Mesenteric fat pad (tissue), 1 donor: ENCODE data around the gene FIBP. TPM values are rescaled to one million over a fixed set of nuclear protein-coding genes. Genes with fewer than 3 reads are reported as not detected.

ENCODE experiments used
- DNase-seq: peaks from one replicate; pipeline ENCODE4 v3.0.0-alpha.2; 2020; ENCODE audit warnings: low spot score
- total RNA-seq: library from RNA; stranded (reverse); fragmentation: NEBNext Ultra II Directional; extraction: Animal tissue kit (Norgen Biotek cat#: 25700); gene quantifications from one replicate; pipeline ENCODE4 v1.2.1, GENCODE V29; 2021
- donor health status: DM: yes; HTN: yes; CAD: no.

FIBP gene
- total RNA-seq, 1 donor from 2014 or later: 46.5 TPM

DNA sequence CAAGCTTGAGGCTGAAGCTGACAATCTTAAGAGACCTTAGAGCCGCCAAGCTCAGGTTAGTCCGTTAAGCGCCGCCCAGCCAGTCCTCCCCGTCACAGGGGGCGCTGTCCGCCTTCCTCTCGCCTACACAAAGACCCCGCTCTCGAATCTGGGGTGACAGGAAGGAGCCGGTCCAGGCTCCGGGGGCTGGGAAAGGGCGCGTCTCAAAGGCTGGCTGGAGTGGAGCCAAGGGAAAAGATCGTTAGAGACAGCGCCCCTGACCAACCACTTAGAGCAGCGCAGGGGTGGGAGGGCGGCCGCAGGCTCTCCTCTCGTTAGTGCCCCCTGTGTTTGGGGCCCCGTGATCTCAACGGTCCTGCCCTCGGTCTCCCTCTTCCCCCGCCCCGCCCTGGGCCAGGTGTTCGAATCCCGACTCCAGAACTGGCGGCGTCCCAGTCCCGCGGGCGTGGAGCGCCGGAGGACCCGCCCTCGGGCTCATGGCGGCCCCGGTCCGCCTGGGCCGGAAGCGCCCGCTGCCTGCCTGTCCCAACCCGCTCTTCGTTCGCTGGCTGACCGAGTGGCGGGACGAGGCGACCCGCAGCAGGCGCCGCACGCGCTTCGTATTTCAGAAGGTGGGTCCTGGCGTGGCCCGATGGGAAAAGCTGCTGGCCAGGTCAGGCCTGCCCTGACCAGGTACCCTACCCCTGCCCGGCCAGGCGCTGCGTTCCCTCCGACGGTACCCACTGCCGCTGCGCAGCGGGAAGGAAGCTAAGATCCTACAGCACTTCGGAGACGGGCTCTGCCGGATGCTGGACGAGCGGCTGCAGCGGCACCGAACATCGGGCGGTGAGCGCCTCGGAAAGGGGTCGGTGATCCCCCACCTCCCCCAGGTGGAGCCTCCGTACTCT, 27.8 kb downstream of the FIBP start, which contains the start of gene MUS81:
TSS of gene MUS81 (plus strand) at position 156 of the 887 bp plus-strand sequence. CDS start at position 477, 321 bp downstream.
- peak; percentile 98 for DNase-seq

DNA sequence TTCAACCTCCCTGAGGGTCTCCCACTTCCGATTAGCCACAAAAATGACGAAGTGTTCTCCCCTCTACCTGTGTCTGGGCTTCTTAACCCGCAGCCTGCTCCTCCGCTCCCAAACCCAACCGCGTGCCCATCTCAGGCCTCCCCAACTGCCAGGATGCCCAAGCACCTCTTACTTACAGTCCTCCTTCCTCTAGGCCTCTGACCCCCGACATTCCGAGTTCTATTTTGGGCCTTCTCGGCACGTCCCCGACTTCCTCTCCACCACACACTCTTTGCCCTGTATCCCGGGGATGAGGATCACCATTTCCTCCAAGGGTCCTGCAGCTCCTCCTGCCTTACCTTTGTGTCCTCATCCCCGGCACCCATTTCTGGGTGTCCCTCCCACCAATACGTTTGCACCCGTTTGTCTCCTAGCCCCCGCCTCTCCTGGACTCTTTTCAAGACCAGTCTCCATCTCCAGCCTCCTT, 28.4 kb downstream of the FIBP start:
- DNase-seq: no peak

DNA sequence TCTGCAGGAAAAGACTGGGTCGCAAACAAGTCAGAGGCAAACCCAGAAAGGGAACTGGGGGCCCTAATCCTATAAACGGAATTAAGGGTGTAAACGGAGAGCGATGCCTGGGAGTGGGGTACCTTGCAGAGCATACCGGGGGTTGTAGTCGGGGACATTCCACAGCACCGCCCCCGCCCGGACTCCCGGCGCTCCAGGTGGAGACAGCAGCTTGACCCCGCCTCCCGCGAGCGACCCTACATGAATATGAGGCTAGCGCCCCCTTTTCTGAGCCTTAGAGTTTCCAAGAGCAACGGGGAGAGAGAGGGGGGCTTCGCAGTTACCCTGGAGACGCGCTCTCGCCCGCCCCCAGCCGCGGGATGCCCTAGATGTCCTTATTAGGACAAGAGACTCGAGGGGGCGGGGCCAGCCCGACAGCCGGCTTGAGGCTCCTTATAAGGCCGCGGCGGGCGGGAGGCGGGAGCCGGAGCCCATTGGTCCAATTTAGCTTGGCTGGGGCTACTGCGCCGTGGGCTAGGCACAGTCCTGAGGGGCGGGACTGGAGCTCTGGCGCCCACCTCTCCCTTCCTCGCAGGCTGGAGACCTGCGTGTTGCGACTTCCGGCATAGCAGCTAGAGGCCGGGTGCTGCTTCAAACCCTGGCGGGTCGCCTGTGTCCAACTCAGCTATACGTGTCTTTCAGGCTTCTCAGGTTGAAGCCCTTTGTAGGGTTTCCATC, 29.0 kb downstream of the FIBP start:
- peak; percentile 99 for DNase-seq

DNA sequence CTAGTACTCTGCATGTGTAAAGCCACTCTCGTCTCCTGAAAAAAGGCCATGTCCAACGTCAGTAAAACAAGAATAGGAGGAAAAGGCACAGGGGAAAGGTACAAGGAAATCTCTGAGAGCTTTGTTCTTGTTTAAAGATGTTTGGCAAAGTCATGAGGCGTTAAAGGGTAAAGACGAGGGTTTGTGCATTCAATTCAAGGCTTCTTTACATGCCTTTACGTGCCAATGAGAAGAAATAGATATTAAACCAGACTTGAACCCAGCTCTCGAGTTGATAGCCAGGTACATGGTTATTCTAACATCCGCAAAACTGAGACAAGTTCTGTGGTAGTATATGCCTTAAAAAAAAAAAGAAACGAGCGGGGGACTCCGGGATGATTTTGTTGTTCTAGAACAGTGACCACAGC, 29.6 kb downstream of the FIBP start:
- DNase-seq: no peak

DNA sequence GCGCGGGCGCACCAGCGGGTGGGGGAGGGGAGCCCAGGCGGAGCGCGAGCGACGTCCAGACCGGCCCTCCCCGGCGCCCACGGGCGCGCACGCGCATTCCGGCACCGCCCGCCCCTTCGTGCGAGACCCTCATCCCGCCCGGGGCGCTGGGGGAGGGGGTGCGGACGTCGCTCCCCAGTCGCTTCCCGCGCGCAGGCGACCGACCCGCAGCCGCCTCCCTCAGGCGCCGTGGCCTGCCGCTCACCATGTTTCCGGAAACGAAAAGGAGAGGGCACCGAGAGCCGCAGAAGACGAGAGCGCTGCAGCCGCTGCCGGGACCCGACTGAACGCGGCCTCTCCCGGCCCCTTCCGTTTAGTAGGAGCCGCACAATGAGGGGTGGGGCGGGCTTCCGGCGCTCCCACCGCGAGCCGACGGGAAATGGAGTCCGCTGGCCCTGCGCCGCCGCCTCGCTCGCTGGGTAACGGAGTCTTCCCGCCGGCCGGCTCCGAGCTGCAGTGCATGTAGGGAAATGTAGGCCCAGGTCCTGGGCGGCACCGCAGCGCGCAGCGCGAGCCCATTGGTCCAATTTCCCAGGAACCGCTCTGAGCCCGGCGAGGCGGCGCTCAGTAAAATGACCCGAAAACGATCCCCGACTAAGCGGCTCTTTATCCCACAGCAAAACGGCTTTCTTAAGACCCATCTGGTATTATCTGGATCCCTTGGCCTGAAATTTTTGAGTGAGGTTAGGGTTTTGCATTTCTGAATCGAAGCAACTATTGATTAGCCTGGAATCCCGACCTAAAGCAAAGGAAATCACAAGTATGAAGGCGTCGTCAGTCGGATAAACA, 30.2 kb downstream of the FIBP start, which contains the start of gene CFL1:
TSS of gene CFL1 (minus strand) at position 328 of the 828 bp plus-strand sequence. CDS start at position 247, 81 bp downstream.
- DNase-seq: peak; percentile 100

DNA sequence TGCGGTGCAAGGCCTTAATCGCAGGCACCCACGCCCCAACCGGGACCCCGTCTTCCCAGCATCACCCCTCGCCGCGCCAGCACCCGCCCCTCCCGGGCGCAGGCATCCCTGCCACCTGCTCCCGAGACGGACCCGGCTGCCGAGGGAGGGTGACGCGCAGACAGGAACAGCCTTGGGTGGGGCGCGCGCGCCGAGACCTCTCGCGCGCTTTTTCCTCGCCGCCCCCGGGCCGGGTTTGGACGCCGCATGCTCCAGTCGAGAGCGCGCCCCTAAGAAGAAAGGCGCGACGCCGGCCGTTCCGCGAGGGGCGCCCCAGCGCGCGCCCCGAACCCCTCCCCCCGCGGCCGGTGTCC, 30.8 kb downstream of the FIBP start:
- DNase-seq: no peak

DNA sequence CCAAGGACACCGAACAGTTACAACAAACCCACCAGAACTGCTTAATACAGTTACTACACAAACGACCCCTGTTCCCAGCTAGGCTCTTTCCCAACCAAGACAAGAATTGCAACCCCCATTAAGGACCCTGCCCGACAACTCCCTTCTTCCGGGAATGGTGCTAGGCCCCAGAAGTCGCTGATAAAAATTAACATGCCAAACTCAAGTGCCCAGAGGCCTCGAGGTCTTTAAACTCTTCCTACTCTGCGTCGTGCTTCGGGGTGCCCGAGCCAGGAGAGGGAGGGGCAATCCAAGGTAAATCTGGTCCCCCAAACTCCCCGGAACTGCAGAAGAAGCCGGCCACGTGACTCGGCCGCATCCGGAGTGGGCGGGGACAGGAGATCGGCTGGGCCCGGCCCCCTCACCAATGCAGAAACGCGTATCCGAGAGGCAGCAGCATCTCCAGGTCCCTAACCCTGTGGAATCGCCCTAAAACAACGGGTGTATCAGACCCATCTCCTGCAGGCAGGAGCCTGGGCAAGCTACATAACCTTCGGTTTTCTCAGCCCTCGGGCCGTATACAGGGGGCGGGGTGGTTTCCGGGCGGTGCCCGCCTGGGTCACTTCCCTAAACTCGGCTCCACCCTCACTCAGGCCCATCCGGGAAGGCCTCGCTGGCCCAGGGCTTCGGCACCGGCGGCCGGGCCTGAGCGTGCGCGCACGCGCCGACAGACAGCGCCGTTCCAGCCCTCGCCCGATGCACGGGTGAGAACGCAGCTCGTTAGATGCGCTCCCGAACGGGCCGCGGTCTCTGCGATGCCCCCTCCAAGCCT, 31.4 kb downstream of the FIBP start:
- DNase-seq: peak; percentile 96

DNA sequence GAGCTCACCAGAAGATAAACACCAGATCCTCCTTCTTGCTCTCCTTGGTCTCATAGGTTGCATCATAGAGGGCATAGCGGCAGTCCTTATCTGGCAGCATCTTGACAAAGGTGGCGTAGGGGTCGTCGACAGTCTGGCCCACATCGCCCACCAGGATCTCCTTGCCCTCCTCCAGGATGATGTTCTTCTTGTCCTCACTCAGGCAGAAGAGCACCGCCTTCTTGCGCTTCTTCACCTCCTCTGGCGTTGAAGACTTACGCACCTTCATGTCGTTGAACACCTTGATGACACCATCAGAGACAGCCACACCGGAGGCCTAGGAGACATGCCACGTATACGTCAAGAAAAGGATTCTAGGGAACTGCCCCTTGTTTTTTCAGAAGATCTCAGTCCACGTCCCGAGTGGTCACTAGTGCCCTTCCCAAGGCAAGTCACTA, 32.3 kb downstream of the FIBP start:
- peak; percentile 64 for DNase-seq

DNA sequence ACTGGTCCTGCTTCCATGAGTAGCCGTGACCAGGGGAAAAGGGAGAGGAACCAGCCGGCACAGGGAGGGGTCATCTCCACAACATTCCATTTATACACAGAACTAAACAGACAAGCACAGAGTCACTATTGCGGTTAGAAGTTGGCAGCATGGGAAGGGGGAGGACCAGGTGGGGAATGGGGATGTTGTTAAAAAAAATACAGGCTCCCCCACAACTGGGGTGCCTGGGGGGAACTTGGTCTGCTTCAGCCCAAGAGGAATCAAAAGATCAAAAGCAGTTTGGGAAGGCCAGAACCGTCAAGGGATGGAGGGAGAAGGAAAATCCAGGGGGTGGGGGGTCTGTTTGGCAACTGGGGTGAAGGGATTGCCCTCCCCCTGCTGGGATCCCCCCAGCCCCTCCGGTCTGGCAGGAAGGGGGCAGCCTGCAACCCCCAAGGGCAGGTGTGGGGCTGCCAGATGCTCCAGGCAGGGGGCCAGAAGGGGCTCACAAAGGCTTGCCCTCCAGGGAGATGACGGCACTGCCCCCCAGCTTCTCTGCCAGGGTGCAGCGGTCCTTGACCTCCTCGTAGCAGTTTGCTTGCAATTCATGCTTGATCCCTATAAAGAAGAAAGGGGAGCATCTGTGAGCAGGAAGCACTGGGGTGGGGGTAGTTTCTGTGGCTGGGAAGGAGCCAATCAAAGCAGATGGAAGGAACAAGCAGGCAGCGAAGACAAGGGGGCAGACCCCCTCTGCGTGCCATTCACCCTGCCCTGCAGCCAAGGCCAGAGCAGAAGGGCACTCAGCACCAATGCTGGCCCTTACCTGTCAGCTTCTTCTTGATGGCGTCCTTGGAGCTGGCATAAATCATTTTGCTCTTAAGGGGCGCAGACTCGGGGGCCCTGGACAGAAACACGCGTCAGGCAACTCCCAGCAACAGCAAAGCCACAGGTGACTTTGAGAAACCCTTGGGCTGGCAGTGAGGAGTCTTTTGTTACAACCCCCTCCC, 33.1 kb downstream of the FIBP start:
- peak; percentile 84 for DNase-seq

DNA sequence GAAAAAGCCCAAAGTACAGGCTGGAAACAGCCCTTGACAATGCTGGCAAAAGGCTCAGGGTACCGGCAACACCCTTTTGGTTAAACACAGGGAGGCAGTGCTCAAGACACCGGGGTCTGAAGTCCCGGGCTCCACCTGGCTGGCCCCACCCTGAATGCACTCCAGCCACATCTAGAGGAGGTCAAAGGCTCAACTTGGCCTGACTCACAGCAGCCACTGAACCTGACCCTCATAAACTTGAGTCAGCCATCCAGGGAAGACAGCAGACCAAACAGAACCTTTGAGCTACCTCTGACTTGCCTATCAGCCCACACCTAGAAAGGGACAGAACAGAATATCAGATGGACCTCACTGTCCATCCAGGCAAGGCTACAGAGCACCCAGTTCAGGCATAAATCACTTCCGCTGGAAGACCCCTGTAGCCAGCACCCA, 34.1 kb downstream of the FIBP start:
- peak; percentile 84 for DNase-seq

DNA sequence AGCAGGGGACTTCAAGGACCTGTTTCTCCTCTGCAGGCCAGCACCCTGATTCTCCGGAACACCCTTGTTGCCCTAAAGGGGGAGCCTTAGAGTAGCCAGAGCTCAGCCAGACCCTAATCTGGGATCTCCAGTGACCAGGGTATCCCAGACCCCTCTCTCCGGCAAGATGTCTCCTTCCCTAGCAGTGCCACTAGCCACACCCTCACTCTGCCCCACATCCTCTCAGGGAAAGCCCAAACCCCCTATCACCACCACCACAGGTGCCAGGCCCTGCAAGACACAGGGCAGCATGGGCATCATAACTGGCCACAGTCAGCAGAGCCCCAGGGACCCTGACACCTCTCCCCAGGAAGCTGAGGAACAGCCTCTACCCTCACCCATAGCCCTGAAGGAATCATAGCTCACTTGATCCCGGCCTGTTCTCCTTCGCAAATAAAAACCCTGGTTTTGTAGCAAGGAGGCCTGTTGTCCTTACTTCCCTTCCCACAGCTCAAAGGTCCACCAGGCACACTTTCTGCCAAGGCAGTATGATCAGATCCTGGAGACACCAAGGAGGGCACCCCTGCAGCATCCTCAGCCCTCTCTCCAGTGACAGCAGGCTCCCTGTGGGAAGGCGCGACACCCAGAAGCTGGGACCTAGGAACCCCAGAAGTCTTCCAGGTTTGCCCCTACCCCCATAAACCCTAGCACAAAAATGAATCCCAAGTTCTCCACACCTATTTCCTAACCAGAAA, 34.9 kb downstream of the FIBP start:
- DNase-seq: peak; percentile 30

DNA sequence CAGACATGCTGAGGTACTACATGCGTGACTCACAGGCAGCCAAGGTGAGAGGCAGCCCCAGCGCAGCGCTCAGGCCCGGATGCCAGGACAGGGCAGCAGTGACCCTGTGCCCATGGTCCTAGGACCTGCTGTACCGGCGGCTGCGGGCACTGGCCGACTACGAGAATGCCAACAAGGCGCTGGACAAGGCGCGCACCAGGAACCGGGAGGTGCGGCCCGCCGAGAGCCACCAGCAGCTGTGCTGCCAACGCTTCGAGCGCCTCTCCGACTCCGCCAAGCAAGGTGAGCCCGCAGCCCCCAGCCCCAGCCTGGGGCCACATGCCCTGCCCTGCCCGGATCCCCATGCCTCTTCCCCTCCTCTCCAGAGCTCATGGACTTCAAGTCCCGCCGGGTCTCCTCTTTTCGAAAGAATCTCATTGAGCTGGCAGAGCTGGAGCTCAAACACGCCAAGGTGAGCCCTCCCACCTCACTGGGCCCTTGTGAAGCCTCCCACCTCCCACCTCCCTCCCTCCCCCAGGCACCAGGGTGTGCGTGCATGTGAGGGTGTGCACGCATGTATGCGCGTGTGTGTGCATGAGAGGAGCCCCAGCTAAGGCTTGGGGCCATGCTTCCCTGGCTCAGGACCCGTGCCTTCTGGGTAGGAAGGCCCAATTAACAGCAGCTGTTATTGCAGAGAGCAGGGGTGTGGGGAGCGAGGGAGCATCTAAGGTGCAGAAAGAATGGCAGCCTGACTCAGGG, 35.6 kb downstream of the FIBP start:
- DNase-seq: peak; percentile 90

DNA sequence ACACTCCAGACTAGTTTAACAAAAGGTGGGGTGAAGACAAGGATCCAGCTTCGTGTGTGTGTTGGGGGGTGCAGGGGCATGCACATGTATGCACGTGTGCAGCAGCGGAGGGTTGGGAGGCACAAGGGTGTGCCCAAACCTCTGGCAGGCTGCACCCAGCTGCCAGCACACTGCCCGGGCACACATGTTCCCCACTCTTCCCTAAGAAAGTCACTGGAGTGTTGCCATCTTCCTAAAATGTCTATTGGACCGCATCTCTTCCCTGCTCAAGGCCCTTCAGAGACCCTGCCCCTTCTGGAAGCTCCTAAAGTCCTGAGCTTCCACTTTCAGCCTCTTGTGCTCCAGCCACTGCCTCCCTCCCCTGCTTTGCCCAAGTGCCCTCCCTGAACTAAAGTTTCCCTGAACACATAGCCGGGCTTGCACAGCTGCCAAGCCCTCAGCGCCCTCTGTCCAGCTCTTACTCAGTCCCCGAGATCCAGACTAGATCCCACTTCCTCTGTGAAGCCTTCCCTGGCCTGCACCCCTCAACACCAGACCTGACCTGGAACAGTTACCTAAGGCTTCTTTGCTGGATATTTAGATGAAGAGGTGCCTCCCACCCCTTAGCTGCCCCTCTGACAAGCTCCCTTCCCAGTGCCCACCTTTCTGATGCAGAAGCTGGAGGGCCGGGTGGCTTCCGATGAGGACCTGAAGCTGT, 36.3 kb downstream of the FIBP start:
- peak; percentile 73 for DNase-seq

DNA sequence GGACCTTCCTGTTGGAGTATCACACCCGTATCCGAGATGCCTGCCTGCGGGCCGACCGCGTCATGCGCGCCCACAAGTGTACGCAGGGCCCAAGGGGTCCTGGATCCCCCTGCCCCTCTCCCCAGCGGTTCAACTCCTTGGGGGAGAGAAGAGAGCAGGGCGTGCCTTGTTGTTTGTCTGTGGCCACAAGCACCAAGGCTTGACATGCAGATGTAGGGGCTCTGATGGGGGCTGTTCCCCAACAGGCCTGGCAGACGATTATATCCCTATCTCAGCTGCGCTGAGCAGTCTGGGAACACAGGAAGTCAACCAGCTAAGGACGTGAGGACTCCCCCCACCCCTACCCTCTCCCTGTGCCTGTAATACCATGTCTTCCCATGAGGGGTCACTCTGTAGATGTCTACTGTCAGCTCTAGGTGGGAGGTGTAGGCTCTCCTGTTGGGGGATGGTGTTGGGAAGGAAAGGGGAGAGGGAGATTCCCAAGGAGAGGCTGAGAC, 37.1 kb downstream of the FIBP start:
- peak; percentile 86 for DNase-seq

DNA sequence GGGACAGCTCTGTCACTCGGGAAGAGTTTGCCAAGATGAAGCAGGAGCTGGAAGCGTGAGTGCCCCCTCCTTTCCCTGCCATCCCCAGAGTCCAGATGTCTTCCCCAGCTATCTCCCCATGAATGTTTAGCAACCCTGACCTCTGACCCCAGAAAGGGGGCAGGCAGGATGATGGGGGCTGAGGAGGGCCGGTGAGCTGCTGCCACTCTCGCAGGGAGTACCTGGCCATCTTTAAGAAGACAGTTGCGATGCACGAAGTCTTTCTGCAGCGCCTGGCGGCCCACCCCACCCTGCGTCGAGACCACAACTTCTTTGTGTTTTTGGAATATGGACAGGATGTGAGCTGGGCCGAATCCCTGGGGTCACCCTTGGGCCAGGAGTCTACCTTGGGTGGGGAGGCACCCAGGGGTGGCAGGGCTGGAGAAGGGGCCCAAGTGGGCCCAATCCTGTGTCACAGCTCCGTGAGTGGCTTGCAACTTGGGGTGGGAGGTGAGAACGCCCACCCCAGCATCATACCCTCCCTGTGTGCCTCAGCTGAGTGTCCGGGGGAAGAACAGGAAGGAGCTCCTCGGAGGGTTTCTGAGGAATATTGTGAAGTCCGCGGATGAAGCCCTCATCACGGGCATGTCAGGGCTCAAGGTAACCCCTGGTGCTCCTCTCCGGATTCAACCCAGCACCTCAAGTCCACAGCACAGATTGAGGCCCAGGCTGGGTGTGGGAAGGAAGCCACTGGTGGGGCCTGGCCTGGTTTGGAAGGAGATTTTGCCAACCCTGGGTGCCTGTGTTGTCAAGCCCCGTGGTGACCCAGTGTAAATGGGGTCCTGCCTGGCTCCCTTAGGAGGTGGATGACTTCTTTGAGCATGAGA, 37.8 kb downstream of the FIBP start:
- peak; percentile 83 for DNase-seq

DNA sequence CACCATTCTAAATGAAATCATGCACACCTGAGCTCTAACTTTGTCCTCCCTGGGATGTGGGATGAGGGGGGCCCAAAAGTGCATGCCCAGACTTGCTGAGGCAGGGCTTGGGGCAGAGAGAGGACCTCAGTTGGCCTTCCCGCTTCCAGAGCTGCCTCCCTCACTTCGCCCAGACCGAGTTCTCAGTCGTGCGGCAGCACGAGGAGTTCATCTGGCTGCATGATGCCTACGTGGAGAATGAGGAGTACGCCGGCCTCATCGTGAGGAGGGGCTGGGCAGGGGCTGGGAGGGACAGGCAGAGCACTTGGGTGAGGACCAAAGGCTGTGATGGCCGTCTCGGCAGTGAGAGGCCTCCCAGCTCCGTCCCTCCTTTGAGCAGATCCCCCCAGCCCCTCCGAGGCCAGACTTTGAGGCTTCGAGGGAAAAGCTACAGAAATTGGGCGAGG, 38.5 kb downstream of the FIBP start:
- peak; percentile 83 for DNase-seq
